Glomerular visceral epithelial cell (primary cell): ENCODE results near the gene HOXA10.

Experiments used
- DNase-seq: peaks from one replicate; pipeline ENCODE4 v3.0.0-alpha.2; 2016; ENCODE audit errors: extremely low spot score

Gene HOXA10

GRCh38 chr7:27168265-27168947 is 5.7 kb downstream of the HOXA10 start:
- peak; percentile 60 for DNase-seq

GRCh38 chr7:27167916-27168264 is 6.2 kb downstream of the HOXA10 start:
- DNase-seq: peak; percentile 33

- DNase-seq: peak; percentile 84
Observed at GRCh38 chr7:27166531-27167505, 7.3 kb downstream of the HOXA10 start.

DNA sequence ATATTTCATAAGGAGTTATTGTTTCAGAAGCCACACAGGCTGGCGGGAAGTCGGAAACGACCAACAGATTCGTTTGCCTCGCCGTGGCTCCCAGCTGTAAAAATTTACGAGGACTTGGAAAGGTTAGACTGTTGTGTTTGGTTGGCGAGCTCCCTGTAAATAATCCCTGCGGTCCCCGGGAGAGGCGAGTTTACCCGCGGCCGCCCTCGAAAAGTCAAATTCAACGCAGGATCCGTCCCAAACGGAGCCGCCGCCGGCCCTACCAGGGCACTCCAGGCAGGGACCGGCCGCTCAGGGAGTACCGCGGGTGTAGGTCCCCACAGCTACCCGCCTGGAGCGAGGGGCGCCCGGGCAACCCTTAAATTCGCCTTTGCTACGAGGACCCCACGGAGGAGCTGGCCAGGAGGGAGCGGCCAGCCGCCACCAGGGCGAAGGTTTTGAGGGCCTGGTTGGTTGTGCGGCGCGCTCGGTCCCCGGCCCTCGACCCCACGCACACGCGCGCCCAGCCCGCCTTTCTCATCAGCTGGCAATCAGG is 8.1 kb downstream of the HOXA10 start:
- peak; percentile 33 for DNase-seq

DNA sequence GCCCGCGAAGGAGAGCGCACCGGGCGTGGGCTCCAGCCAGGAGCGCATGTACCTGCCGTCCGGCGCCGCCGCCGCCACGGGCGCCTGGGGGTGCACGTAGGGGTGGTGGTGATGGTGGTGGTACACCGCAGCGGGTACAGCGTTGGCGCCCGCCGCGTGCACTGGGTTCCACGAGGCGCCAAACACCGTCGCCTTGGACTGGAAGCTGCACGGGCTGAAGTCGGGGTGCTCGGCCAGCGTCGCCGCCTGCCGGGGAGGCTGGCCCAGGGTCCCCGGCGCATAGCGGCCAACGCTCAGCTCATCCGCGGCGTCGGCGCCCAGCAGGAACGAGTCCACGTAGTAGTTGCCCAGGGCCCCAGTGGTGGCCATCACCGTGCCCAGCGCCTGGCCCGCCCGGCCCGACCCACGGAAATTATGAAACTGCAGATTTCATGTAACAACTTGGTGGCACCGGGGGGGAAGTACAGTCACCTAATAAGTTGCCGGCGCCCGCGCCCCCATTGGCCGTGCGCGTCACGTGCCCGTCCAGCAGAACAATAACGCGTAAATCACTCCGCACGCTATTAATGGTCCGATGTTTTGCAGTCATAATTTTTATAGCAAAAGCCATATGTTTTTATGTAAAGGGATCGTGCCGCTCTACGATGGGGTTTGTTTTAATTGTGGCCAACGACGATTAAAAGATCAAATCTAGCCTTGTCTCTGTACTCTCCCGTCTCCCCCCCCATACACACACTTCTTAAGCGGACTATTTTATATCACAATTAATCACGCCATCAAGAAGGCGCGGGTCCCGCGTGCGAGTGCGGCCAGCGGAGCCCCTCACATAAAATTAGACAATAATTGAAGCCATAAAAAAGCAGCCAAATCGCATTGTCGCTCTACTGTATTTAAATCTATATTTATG is 8.8 kb downstream of the HOXA10 start, which contains the start of gene HOXA9:
Gene HOXA9 (minus strand): TSS at position 449 of the 907 bp plus-strand sequence. CDS start 80 bp downstream, at position 369.
- peak; percentile 94 for DNase-seq

DNA sequence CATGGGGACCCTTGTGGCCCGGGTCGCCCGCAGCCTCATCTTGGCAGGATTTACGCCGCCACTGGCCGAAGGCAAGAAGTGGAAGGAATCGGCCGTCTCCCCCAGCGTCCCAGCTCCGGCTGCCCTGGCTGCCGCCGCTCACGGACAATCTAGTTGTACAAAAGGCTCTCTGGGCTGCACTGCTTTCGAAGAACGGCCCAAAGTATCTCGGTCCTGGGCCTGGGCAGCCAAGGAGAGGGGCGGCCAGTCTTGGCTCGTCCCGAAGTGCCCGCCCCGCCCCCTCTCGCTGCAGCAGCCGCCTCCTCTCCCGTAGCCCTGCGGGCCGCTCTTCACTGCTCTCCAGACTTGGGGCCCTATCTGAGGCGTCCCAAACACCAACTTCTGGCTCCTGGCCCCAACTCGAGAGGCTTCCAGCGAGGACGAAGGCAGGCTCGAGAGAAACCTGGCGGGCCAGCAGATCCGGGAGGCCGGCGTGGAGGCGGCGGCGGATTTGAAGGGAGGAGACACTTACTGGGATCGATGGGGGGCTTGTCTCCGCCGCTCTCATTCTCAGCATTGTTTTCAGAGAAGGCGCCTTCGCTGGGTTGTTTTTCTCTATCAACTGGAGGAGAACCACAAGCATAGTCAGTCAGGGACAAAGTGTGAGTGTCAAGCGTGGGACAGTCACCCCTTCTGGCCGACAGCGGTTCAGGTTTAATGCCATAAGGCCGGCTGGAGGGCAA is 9.6 kb downstream of the HOXA10 start:
- peak; percentile 47 for DNase-seq

DNA sequence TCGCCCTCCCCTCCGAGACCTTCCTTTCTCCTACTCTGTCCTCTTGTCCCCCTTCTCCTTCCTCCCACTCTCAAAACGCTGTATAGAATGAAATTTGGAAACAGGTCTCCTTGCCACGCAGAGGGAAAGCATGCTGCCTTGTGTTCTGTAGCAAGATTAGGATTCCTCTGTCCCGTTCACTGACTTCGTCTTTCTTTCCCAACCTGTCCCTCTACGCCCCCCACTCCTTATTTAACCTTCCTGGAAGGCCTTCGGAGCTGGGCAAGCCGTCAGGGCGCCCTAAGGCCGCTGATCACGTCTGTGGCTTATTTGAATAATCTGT is 10.1 kb downstream of the HOXA10 start:
- DNase-seq: no peak

- no peak for DNase-seq
Observed at GRCh38 chr7:27163288-27164044, 10.7 kb downstream of the HOXA10 start.

GRCh38 chr7:27162561-27163287 is 11.4 kb downstream of the HOXA10 start:
- no peak for DNase-seq

- DNase-seq: no peak
Observed at GRCh38 chr7:27161721-27162560, 12.2 kb downstream of the HOXA10 start.

- DNase-seq: peak; percentile 71
Observed at GRCh38 chr7:27161214-27161720, 12.9 kb downstream of the HOXA10 start.

DNA sequence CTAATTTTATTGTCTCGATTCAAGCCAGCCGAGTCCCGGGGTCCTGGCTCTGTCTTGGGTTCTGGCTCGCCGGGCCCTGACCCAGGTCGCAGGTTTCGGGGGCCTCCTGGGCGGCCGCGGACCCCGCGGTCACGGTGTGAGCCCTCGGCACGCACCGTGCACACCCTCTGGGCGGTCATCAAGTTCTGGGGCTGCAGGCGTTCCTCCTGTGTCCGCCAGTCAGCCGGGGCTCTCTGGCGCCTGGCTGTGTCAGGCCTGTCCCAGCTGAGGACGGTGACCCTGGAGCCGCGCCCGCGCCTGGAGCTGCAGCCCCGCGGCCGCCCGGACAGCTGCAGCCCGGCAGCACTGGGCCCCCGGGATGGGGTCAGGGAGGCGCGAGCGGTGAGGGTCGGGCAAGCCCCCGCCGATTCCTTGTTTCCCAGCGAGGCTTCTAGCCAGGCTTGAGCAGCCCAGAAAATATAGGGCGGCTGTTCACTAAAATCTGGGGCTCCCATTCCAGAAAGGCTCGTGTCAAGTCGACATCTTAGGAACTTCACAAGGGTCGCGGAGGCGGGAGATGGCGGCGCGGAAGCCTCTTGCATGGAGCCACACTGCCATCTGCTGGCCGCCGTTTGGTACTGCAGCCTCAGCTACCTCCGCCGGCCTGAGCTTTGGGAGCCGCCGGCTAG is 13.4 kb downstream of the HOXA10 start:
- peak; percentile 89 for DNase-seq

- no peak for DNase-seq
Observed at GRCh38 chr7:27160145-27160545, 14.0 kb downstream of the HOXA10 start.

DNA sequence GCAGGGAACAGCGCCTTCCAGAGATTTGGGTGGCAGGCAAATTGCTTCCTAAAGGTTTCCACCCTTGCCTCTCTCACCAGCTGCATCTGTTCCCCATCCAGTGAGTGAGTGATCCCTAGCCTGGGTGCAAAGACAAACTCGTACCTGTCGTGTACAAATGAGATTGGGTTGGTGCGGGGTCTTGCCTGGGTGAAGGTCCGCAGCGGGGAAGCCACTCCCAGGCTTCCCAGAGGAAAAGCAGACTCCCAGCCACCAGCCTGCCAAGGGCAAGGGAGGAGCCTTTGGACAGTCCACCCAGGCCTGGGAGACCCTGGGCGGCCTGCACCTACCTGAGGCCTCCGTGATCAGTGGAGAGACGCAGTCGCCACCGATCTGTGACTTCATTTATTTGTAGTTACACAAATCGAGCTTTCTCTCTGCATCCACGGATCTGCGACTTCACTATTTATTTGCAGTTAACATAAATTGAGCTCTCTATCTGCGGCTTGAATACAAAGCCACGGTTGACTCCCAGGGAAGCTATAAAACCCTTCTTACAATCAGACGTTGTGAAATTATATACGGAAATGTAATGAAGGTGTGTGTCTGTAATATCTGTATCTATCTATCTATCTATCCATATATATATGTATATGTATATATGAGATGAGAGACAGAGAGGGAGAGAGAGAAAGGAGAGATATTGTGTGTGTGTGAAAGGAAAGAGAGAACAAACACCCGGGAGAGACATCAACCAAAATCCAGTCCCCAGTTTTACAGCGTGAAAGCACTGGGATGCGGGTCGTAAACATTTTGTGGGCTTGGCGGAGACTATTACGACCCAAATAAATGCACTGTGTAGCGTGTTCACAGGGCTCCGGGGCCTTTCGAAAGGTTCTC is 14.6 kb downstream of the HOXA10 start:
- DNase-seq: no peak

- no peak for DNase-seq
Observed at GRCh38 chr7:27158436-27159265, 15.5 kb downstream of the HOXA10 start.
